Measurements from ENCODE around the gene SETBP1. TPM values are rescaled to one million over a fixed set of nuclear protein-coding genes. Genes with fewer than 3 reads are reported as not detected.

The SETBP1 gene
- total RNA-seq, 1 donor from 2014 or later, result 7.1 TPM

DNA sequence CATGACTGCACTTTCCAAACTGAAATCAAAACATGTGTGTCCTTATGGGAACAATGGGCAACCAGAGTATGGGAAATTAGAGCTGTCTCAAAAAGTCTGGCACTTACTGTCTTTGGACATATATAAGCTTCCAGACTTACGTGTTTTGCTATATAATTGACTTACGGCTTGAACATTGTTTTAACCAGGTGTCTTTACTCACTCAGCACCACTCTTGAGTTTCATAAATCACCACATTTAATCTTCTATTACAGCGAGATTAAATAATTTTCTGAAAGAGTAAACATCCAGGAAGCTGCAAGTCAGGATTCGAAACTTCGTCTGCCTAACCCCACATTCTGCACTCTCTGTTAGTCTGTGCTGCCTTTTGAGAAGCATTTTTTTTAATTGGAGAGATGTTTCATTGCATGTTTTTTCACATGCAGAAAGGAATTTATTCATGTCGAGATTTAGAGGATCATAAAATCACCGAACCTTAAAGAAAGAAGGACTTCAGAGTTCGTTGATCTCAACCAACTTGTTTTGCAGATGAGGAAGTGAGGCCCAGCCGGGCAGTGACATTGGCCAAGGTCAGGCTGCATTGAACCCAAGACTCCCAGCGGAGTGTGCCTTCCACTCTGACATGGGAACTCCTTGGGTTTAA lies 137.3 kb downstream of the SETBP1 start:
- DNase-seq (ENCODE audit: missing footprints), result no peak
- ATAC-seq, result no peak
- intact Hi-C loops (cut with DNase I), result no loop called here

GRCh38 chr18:44818668-44819403 lies 138.1 kb downstream of the SETBP1 start:
- no peak for ATAC-seq
- no peak for DNase-seq (ENCODE audit: missing footprints)
- intact Hi-C loops (cut with DNase I), result no loop called here

- peak; percentile 79 for DNase-seq (ENCODE audit: missing footprints)
- intact Hi-C loops (cut with DNase I), result no loop called here
- ATAC-seq, result peak; percentile 88
These were observed 139.3 kb downstream of the SETBP1 start for GRCh38 chr18:44819944-44820510.

GRCh38 chr18:44821924-44822323 lies 141.2 kb downstream of the SETBP1 start:
- no peak for DNase-seq (ENCODE audit: missing footprints)
- intact Hi-C loops (cut with DNase I), result no loop called here

GRCh38 chr18:44823286-44823685 lies 142.6 kb downstream of the SETBP1 start:
- ATAC-seq (no peak), DNase-seq (ENCODE audit: missing footprints) (no peak)
- intact Hi-C loops (cut with DNase I), result no loop called here

More at GRCh38 chr18:44821924-44822323, 141.2 kb downstream of the SETBP1 start:
- no peak for ATAC-seq

DNA sequence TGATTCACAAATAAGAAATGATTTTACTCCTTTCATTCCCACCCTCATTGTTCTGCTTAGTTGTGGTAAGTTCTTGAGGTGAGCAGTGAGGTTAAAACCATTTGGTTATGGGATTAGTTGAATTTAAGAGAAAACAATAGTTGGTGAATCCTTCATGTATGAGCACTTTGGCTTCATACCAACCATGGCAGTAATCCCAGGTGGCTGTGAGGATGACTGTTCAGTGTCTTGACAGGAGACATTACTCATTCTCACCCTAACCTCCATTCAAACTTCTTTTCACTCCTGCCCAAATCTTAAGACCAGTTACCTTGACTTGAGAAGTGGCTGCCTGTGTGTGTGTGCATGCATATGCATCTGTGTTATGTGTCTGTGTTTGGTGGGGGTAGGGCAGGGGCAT lies 143.1 kb downstream of the SETBP1 start:
- no peak for DNase-seq (ENCODE audit: missing footprints)
- no peak for ATAC-seq

GRCh38 chr18:44824884-44825283 lies 144.2 kb downstream of the SETBP1 start:
- ATAC-seq (no peak), DNase-seq (ENCODE audit: missing footprints) (no peak)
- intact Hi-C loops (cut with DNase I), result loop anchor here (5.0 kb wide), 1 partner anchor 33 kb away; no protein-coding TSS in a partner anchor

More for the DNA sequence above, 143.1 kb downstream of the SETBP1 start:
- intact Hi-C loops (cut with DNase I), result no loop called here

GRCh38 chr18:44826418-44827259 lies 146.0 kb downstream of the SETBP1 start:
- intact Hi-C loops (cut with DNase I), result loop anchor here (5.0 kb wide), 1 partner anchor 34 kb away; no protein-coding TSS in a partner anchor
- peak; percentile 76 for ATAC-seq
- no peak for DNase-seq (ENCODE audit: missing footprints)

DNA sequence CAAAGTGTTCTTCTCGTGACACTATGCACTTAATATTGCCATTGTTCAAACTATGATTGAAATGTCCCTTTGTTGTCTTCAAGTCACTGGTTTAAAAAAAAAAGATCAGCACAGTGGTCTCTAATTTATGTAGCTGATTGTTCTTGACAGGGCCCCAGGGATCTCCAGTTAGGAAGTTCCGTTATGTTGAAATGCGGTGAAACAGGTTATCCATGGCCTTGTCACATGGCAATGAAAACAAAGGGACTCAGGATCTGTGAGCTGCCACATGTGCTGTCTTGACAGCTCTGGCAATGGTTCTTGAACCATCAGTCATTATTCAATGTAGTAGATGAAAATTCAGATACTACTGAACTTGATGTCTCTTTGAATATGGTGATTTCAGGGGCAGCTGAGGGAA lies 147.4 kb downstream of the SETBP1 start:
- intact Hi-C loops (cut with DNase I), result loop anchor here (5.0 kb wide), 1 partner anchor 36 kb away; no protein-coding TSS in a partner anchor
- ATAC-seq (no peak), DNase-seq (ENCODE audit: missing footprints) (no peak)

DNA sequence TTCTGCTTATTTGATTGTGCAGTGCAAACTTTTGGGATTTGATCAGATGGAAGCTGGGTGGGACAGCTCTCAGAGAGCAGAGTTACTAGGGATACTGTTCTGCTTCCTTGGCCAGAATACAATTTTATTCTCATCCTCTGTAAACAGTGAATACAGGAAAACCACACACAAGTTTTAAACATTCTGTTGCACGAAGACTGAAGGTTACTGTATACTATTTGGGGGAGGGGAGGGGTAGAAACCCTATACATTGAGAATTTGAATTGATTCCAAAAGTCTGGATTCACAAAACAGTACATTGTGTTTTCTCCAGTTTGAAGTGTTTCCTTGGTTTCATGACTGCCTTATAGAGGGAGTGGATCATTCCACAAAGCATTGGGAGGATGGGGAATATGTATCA lies 149.9 kb downstream of the SETBP1 start:
- intact Hi-C loops (cut with DNase I), result no loop called here
- ATAC-seq (no peak), DNase-seq (ENCODE audit: missing footprints) (no peak)

DNA sequence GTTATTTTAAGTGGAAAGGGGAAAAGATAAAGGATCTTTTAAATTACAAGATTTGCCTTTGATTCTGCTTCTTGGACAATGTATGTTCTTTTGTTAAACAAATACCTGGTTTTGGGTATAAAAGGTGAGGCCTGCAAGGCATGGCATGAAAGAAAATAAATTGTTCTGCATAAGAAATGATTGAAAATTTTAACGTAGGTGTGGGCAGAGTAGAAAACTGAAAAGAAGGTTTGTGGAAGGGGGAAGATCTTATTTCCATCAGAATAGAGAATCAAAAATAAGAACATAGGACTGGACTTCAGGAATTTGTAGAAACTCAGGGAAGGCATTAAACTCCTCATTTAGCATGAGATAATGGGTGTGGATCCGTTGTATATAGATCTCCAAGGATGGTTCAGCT lies 153.1 kb downstream of the SETBP1 start:
- intact Hi-C loops (cut with DNase I), result no loop called here
- DNase-seq (ENCODE audit: missing footprints) (no peak), ATAC-seq (no peak)

GRCh38 chr18:44834867-44835469 lies 154.3 kb downstream of the SETBP1 start:
- intact Hi-C loops (cut with DNase I), result no loop called here
- ATAC-seq, result no peak
- DNase-seq (ENCODE audit: missing footprints), result no peak

- DNase-seq (ENCODE audit: missing footprints), result no peak
- intact Hi-C loops (cut with DNase I), result no loop called here
These were observed 155.0 kb downstream of the SETBP1 start for GRCh38 chr18:44835703-44836102.

GRCh38 chr18:44836263-44836662 lies 155.6 kb downstream of the SETBP1 start:
- ATAC-seq, result no peak
- intact Hi-C loops (cut with DNase I), result no loop called here
- no peak for DNase-seq (ENCODE audit: missing footprints)

More at GRCh38 chr18:44835703-44836102, 155.0 kb downstream of the SETBP1 start:
- ATAC-seq, result no peak

DNA sequence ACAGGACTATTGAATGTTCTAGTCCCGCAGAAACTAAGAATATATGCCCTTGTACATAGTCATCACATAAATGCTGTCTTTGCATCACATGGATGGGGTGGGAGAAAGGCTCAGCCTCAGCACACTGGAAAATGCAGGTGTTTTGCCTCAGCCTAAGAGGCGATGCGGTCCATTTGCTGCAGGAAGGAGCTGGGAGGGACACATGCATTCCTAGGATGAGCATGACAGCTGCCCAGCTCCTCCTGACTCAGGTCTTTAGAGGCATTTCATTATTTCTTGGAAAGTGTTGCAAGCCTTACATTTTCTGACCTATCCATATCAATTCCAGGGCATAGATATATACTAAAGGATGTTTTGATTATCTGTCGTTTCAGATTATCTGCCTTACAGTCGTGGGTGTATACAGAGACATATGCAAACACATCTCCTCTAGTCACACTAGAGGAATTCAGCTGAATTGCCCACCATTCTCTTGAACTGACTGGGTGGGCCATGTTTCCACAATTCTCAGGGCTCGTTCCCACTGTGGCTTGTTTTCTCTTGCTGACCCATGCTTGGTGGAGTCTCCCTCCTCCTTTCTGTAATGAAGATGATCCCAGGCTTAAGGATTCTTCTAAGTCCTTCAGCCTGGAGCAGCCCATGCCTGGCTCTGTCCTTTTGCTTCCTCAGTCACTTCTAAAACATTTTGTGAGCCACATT lies 156.9 kb downstream of the SETBP1 start:
- intact Hi-C loops (cut with DNase I), result no loop called here
- DNase-seq (ENCODE audit: missing footprints) (no peak), ATAC-seq (no peak)

GRCh38 chr18:44838971-44839666 lies 158.4 kb downstream of the SETBP1 start:
- intact Hi-C loops (cut with DNase I), result no loop called here
- DNase-seq (ENCODE audit: missing footprints), result peak; percentile 90
- ATAC-seq, result peak; percentile 64

DNA sequence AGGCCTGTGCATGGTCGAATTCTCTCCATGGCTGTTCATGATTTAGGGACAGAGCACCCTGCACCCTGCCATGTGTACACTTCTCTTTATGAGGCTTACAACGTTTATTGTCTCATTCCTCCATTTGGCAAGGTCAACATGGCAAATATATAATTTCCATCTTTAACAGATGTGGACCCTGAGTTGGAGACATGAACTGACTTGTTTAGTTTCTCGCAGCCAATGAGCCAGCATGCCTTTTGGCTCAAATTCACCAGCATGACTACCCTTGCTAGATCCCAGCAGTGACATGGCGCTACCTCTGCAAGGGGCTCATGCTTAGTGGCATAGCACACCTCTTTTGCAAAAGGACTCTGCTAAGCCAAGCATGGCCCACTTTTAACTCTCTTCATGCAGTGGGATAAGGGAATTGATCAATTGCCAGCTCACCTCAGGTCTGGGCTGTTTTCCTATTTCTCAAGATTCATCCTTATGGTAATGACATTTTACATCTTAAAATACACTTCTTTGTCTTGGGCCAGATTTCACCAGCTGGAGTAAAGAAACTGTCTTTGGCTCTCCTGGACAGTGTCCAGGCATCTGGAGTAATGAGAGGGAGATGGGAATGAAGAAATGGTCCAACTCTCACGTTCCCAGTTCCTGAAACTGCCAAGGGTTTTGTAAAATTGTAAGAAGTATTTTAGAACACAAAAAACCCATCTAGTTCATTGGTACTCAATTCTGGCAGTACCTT lies 159.5 kb downstream of the SETBP1 start:
- intact Hi-C loops (cut with DNase I), result no loop called here
- ATAC-seq (peak; percentile 55), DNase-seq (ENCODE audit: missing footprints) (no peak)

Measured in Right ventricle myocardium inferior (tissue), 1 donor.